Measurements from ENCODE around the gene BEST3.

DNA sequence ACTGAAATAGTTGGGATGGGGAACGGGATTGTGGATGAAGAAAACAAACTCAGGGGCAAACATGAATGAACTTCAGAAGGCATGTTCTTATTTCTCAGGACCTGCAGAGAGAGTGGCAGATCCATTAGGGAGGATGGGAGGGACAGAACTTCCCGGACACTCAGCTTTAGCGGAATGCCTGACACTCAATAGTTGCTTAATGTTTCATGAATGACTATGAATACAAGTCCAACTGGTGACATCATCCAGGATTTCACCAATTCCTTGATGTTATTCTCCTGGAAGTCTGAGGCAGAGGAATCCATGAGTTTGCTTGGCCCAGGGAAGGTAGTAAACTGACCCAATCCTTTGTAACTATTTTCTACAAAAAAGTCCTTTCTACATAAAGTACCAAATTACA is 50.6 kb downstream of the BEST3 start:
- no peak for TF ChIP-seq POLR2A (IDR thresholded peaks at IDR 0.05)
- TF ChIP-seq, protein P1, sequence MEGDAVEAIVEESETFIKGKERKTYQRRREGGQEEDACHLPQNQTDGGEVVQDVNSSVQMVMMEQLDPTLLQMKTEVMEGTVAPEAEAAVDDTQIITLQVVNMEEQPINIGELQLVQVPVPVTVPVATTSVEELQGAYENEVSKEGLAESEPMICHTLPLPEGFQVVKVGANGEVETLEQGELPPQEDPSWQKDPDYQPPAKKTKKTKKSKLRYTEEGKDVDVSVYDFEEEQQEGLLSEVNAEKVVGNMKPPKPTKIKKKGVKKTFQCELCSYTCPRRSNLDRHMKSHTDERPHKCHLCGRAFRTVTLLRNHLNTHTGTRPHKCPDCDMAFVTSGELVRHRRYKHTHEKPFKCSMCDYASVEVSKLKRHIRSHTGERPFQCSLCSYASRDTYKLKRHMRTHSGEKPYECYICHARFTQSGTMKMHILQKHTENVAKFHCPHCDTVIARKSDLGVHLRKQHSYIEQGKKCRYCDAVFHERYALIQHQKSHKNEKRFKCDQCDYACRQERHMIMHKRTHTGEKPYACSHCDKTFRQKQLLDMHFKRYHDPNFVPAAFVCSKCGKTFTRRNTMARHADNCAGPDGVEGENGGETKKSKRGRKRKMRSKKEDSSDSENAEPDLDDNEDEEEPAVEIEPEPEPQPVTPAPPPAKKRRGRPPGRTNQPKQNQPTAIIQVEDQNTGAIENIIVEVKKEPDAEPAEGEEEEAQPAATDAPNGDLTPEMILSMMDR (IDR thresholded peaks at IDR 0.05) = no peak

All from esophagus squamous epithelium (tissue), 4 donors.